ENCODE data around the gene PRAC2. TPM values are rescaled to one million over a fixed set of nuclear protein-coding genes. Genes with fewer than 3 reads are reported as not detected.

The PRAC2 gene
- total RNA-seq, 1 experiment from 2014 or later: not detected

DNA sequence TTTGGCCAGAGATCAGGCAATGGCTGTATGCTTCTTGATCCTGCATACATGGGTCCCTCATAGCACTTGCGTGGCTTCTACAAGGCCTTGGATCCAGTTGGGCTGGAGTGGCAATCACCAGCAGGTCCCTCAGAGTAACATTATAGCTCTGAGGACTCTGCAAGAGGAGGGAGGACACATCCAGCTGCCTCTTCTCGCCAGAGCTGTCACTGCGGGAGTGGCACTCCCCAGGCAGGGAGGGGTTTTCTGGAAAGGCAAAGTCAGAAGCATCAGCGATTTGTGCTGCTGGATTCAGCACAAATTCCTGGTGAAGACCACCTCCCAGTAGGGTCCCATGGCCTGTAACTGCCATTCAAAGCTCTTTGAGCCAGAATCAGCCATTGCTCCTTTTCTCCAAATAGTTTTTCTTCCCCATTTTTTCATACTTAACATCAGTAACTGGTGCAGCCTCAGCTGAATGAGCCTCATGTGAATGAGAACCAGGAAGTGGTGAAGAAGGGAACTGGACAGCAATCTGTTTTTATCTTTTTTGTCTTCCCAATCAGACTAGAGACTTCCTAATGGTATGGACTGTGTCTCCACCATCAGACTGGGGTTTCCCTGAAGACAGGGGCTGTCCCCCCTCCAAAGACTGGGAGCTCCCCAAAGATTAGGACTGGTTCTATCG lies 46.2 kb downstream of the PRAC2 start (continued):
- TF ChIP-seq REST (IDR thresholded peaks at IDR 0.05; ENCODE audit: low read depth) (no peak), ATF3 (IDR thresholded peaks at IDR 0.05) (no peak), EGR1 (IDR thresholded peaks at IDR 0.05; ENCODE audit: low read depth) (no peak), ELF1 (IDR thresholded peaks at IDR 0.05; ENCODE audit: borderline replicate concordance, low read depth) (no peak)

- Histone ChIP-seq H3K4me3 (replicated peaks in 1 of 2; ENCODE audit: low read depth in 1 of 2, low read length in 2 of 2) (no peak overlapping the region), H3K27me3 (ENCODE audit: insufficient read depth, low read length) (no peaks in the 10 kb centered on the region), H2AFZ (ENCODE audit: low read depth, low read length, poor library complexity, severe bottlenecking) (no peak overlapping the region), H3K4me1 (ENCODE audit: control insufficient read depth in 1 of 2, insufficient read depth in 2 of 2, low read length in 2 of 2) (no peaks in the 10 kb centered on the region), H3K27ac (ENCODE audit: low read depth, low read length) (no peak overlapping the region), H3K9ac (ENCODE audit: low read length) (no peak overlapping the region), H3K9me2 (ENCODE audit: insufficient read depth) (no peaks in the 10 kb centered on the region), H3K4me2 (ENCODE audit: low read length) (no peak overlapping the region), H4K20me1 (ENCODE audit: insufficient read depth) (no peaks in the 10 kb centered on the region), H3K9me3 (ENCODE audit: control insufficient read depth in 1 of 2, insufficient read depth in 1 of 2, low read depth in 1 of 2, low read length in 2 of 2) (no peaks in the 10 kb centered on the region), H3K79me2 (ENCODE audit: insufficient read depth, low read length) (no peaks in the 10 kb centered on the region), H3K36me3 (ENCODE audit: control insufficient read depth in 1 of 2, insufficient read depth in 2 of 2, low read length in 2 of 2) (no peaks in the 10 kb centered on the region)
- BruUV-seq (replicated peaks): no TSS peak
- ChIA-PET CTCF (no interaction called here), POLR2A (no interaction called here), RAD21 (ENCODE audit: low non-redundant PET in 1 of 2, low total read pairs in 2 of 2, uncharacterized antibody in 2 of 2, unreplicated experiment in 2 of 2) (no interaction called here)
- intact Hi-C loops (cut with micrococcal nuclease): no loop called here
- no peak for ATAC-seq
- no peak for DNase-seq (ENCODE audit: low read depth, low spot score)
- TF ChIP-seq CEBPB (IDR thresholded peaks at IDR 0.05; ENCODE audit: low read depth) (no peak), JUND (IDR thresholded peaks at IDR 0.05) (no peak), ATF3 (IDR thresholded peaks at IDR 0.05) (no peak), REST (IDR thresholded peaks at IDR 0.05; ENCODE audit: low read depth) (no peak), SP1 (IDR thresholded peaks at IDR 0.05; ENCODE audit: low read depth) (no peak), SRF (IDR thresholded peaks at IDR 0.05; ENCODE audit: low read depth) (no peak), CBX3 (IDR thresholded peaks at IDR 0.05; ENCODE audit: low read depth) (no peak), ZNF274 (IDR thresholded peaks at IDR 0.05; ENCODE audit: low read depth, low read length) (no peak), POLR2A (IDR thresholded peaks at IDR 0.05; ENCODE audit: borderline replicate concordance, extremely low read depth, insufficient read depth, insufficient read length) (no peak), TCF7L2 (IDR thresholded peaks at IDR 0.05; ENCODE audit: borderline replicate concordance, extremely low read depth, insufficient read depth, insufficient read length) (no peak), FOSL1 (IDR thresholded peaks at IDR 0.05; ENCODE audit: low read depth) (no peak), YY1 (IDR thresholded peaks at IDR 0.05; ENCODE audit: extremely low read depth, insufficient replicate concordance, low read depth, low read length) (no peak), RAD21 (IDR thresholded peaks at IDR 0.05; ENCODE audit: low read depth) (no peak)
- TF ChIP-seq, protein P1, sequence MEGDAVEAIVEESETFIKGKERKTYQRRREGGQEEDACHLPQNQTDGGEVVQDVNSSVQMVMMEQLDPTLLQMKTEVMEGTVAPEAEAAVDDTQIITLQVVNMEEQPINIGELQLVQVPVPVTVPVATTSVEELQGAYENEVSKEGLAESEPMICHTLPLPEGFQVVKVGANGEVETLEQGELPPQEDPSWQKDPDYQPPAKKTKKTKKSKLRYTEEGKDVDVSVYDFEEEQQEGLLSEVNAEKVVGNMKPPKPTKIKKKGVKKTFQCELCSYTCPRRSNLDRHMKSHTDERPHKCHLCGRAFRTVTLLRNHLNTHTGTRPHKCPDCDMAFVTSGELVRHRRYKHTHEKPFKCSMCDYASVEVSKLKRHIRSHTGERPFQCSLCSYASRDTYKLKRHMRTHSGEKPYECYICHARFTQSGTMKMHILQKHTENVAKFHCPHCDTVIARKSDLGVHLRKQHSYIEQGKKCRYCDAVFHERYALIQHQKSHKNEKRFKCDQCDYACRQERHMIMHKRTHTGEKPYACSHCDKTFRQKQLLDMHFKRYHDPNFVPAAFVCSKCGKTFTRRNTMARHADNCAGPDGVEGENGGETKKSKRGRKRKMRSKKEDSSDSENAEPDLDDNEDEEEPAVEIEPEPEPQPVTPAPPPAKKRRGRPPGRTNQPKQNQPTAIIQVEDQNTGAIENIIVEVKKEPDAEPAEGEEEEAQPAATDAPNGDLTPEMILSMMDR (IDR thresholded peaks at IDR 0.05 in 2 of 3, conservative IDR thresholded peaks at IDR 0.05 in 1 of 3; ENCODE audit: borderline replicate concordance in 1 of 3, insufficient read depth in 1 of 3, low read depth in 2 of 3, low read length in 2 of 3): no peak
Observed at GRCh38 chr17:48770954-48771353, 48.0 kb downstream of the PRAC2 start.
